GM19467 (cell line): Measurements from ENCODE around the gene NSUN7.

Source experiments
- ATAC-seq: cut with Tn5 transposase; IDR thresholded peaks from one replicate; pipeline ENCODE4 v1.9.1; 2021; ENCODE audit warnings: mild to moderate bottlenecking, moderate library complexity; ENCODE audit not compliant: unreplicated experiment

The NSUN7 gene

GRCh38 chr4:40843696-40844095 is 93.9 kb downstream of the NSUN7 start:
- no peak for ATAC-seq

- ATAC-seq = no peak
Observed at GRCh38 chr4:40844261-40844660, 94.5 kb downstream of the NSUN7 start.

- no peak for ATAC-seq
Observed at GRCh38 chr4:40845154-40845835, 95.5 kb downstream of the NSUN7 start.

- ATAC-seq = no peak
Observed at GRCh38 chr4:40846532-40846931, 96.8 kb downstream of the NSUN7 start.

- ATAC-seq = no peak
Observed at GRCh38 chr4:40848251-40848650, 98.5 kb downstream of the NSUN7 start.

- no peak for ATAC-seq
Observed at GRCh38 chr4:40848940-40849339, 99.2 kb downstream of the NSUN7 start.

- no peak for ATAC-seq
Observed at GRCh38 chr4:40850496-40850895, 100.7 kb downstream of the NSUN7 start.

GRCh38 chr4:40856277-40856839 is 106.6 kb downstream of the NSUN7 start:
- ATAC-seq = no peak

- peak; percentile 86 for ATAC-seq
Observed at GRCh38 chr4:40856840-40857362, 107.1 kb downstream of the NSUN7 start.

GRCh38 chr4:40857956-40858355 is 108.2 kb downstream of the NSUN7 start:
- no peak for ATAC-seq

GRCh38 chr4:40858962-40859361 is 109.2 kb downstream of the NSUN7 start:
- ATAC-seq = no peak
